ENCODE measurements around the gene JADE1.

JADE1 gene

GRCh38 chr4:128810871-128811570 lies 1.5 kb downstream of the JADE1 start:
- H3K14ac ChIP-seq (ENCODE audit: low read length), result no peak overlapping the region
- DNase-seq (ENCODE audit: low spot score), result peak; percentile 93
- H2BK12ac ChIP-seq (ENCODE audit: low read length), result no peak overlapping the region
- WGBS, 2 donors (ENCODE audit: extremely low coverage in 2 of 2, insufficient read length in 2 of 2, insufficient replicate concordance in 1 of 2), result no CpG with 5 or more reads among the region's 50 CpGs
- H3K27ac ChIP-seq (replicated peaks; ENCODE audit: low read length), result peak overlapping the region; percentile 99
- no peak overlapping the region for H2BK120ac ChIP-seq (ENCODE audit: low read depth, low read length)
- no peaks in the 10 kb centered on the region for H3K4me1 ChIP-seq (ENCODE audit: control insufficient read depth in 2 of 2, insufficient read depth in 1 of 2, low read depth in 1 of 2, low read length in 2 of 2)
- H3K79me1 ChIP-seq (ENCODE audit: low read depth, low read length), result peaks cover 3% of the 10 kb centered on the region
- H2AFZ ChIP-seq (ENCODE audit: low read length), result peak overlapping the region; percentile 96
- no peaks in the 10 kb centered on the region for H3K27me3 ChIP-seq (ENCODE audit: control insufficient read depth in 3 of 3, insufficient read depth in 3 of 3, low read depth in 1 of 3, low read length in 3 of 3)
- H2BK15ac ChIP-seq (ENCODE audit: low read length), result peak overlapping the region; percentile 67
- peak overlapping the region; percentile 84 for H2AK5ac ChIP-seq (ENCODE audit: low read depth, low read length)
- no peaks in the 10 kb centered on the region for H3K9me3 ChIP-seq (replicated peaks in 1 of 2; ENCODE audit: control insufficient read depth in 2 of 2, insufficient read depth in 1 of 2, low read depth in 1 of 2, low read length in 2 of 2)
- peak overlapping the region; percentile 90 for H3K9ac ChIP-seq (ENCODE audit: low read depth, low read length, poor library complexity)
- no peak overlapping the region for H3K4ac ChIP-seq (ENCODE audit: low read length)
- peak overlapping the region; percentile 97 for H3K18ac ChIP-seq (ENCODE audit: low read length)
- peak overlapping the region; percentile 99 for H2BK5ac ChIP-seq (ENCODE audit: low read length)
- H3K4me2 ChIP-seq (ENCODE audit: insufficient read depth, low read length, poor library complexity, severe bottlenecking), result peak overlapping the region; percentile 78
- peak overlapping the region; percentile 91 for H3K23ac ChIP-seq (ENCODE audit: low read depth, low read length, poor library complexity)
- no peak overlapping the region for H4K8ac ChIP-seq (ENCODE audit: low read depth, low read length)
- peak overlapping the region; percentile 93 to 95 for H3K4me3 ChIP-seq (ENCODE audit: low read length in 2 of 2)
- H3K36me3 ChIP-seq (replicated peaks in 1 of 2; ENCODE audit: control insufficient read depth in 2 of 2, insufficient read depth in 2 of 2, low read length in 2 of 2), result peaks cover 0 to 6% of the 10 kb centered on the region in 2 donors
- H4K91ac ChIP-seq (ENCODE audit: low read depth, low read length, poor library complexity), result no peak overlapping the region

GRCh38 chr4:128811571-128812441 lies 2.3 kb downstream of the JADE1 start:
- H2AFZ ChIP-seq (ENCODE audit: low read length), result peak overlapping the region; percentile 96
- peaks cover 3% of the 10 kb centered on the region for H3K79me1 ChIP-seq (ENCODE audit: low read depth, low read length)
- H3K23ac ChIP-seq (ENCODE audit: low read depth, low read length, poor library complexity), result peak overlapping the region; percentile 80
- H2BK5ac ChIP-seq (ENCODE audit: low read length), result peak overlapping the region; percentile 99
- H3K14ac ChIP-seq (ENCODE audit: low read length), result no peak overlapping the region
- no CpG with 5 or more reads among the region's 123 CpGs for WGBS, 2 donors (ENCODE audit: extremely low coverage in 2 of 2, insufficient read length in 2 of 2, insufficient replicate concordance in 1 of 2)
- no peaks in the 10 kb centered on the region for H3K27me3 ChIP-seq (ENCODE audit: control insufficient read depth in 3 of 3, insufficient read depth in 3 of 3, low read depth in 1 of 3, low read length in 3 of 3)
- no peak overlapping the region for H4K8ac ChIP-seq (ENCODE audit: low read depth, low read length)
- peak overlapping the region; percentile 93 to 95 for H3K4me3 ChIP-seq (ENCODE audit: low read length in 2 of 2)
- H3K18ac ChIP-seq (ENCODE audit: low read length), result peak overlapping the region; percentile 99
- peak overlapping the region; percentile 90 for H3K9ac ChIP-seq (ENCODE audit: low read depth, low read length, poor library complexity)
- no peaks in the 10 kb centered on the region for H3K4me1 ChIP-seq (ENCODE audit: control insufficient read depth in 2 of 2, insufficient read depth in 1 of 2, low read depth in 1 of 2, low read length in 2 of 2)
- no peaks in the 10 kb centered on the region for H3K9me3 ChIP-seq (replicated peaks in 1 of 2; ENCODE audit: control insufficient read depth in 2 of 2, insufficient read depth in 1 of 2, low read depth in 1 of 2, low read length in 2 of 2)
- no peak overlapping the region for H2BK12ac ChIP-seq (ENCODE audit: low read length)
- H2BK15ac ChIP-seq (ENCODE audit: low read length), result peak overlapping the region; percentile 67
- DNase-seq (ENCODE audit: low spot score), result peak; percentile 89
- H2BK120ac ChIP-seq (ENCODE audit: low read depth, low read length), result peak overlapping the region; percentile 94
- peak overlapping the region; percentile 84 for H2AK5ac ChIP-seq (ENCODE audit: low read depth, low read length)
- peak overlapping the region; percentile 99 for H3K27ac ChIP-seq (replicated peaks; ENCODE audit: low read length)
- H3K4me2 ChIP-seq (ENCODE audit: insufficient read depth, low read length, poor library complexity, severe bottlenecking), result peak overlapping the region; percentile 78
- H3K4ac ChIP-seq (ENCODE audit: low read length), result no peak overlapping the region
- peak overlapping the region; percentile 72 for H4K91ac ChIP-seq (ENCODE audit: low read depth, low read length, poor library complexity)
- peaks cover 0 to 13% of the 10 kb centered on the region in 2 donors for H3K36me3 ChIP-seq (replicated peaks in 1 of 2; ENCODE audit: control insufficient read depth in 2 of 2, insufficient read depth in 2 of 2, low read length in 2 of 2)

- Histone ChIP-seq H3K79me1 (ENCODE audit: low read depth, low read length) (peaks cover 3% of the 10 kb centered on the region), H3K4me1 (ENCODE audit: control insufficient read depth in 2 of 2, insufficient read depth in 1 of 2, low read depth in 1 of 2, low read length in 2 of 2) (no peaks in the 10 kb centered on the region), H2BK5ac (ENCODE audit: low read length) (peak overlapping the region; percentile 99), H2BK120ac (ENCODE audit: low read depth, low read length) (peak overlapping the region; percentile 94), H2BK12ac (ENCODE audit: low read length) (peak overlapping the region; percentile 58), H3K4me2 (ENCODE audit: insufficient read depth, low read length, poor library complexity, severe bottlenecking) (peak overlapping the region; percentile 73), H3K9ac (ENCODE audit: low read depth, low read length, poor library complexity) (peak overlapping the region; percentile 78), H2AFZ (ENCODE audit: low read length) (peak overlapping the region; percentile 96), H4K8ac (ENCODE audit: low read depth, low read length) (no peak overlapping the region), H3K27ac (replicated peaks; ENCODE audit: low read length) (peak overlapping the region; percentile 99), H3K4ac (ENCODE audit: low read length) (no peak overlapping the region), H3K9me3 (replicated peaks in 1 of 2; ENCODE audit: control insufficient read depth in 2 of 2, insufficient read depth in 1 of 2, low read depth in 1 of 2, low read length in 2 of 2) (peaks cover 0 to 3% of the 10 kb centered on the region in 2 donors), H3K4me3 (ENCODE audit: low read length in 2 of 2) (peak overlapping the region; percentile 91 to 93), H3K18ac (ENCODE audit: low read length) (peak overlapping the region; percentile 99), H3K36me3 (replicated peaks in 1 of 2; ENCODE audit: control insufficient read depth in 2 of 2, insufficient read depth in 2 of 2, low read length in 2 of 2) (peaks cover 0 to 22% of the 10 kb centered on the region in 2 donors), H2AK5ac (ENCODE audit: low read depth, low read length) (peak overlapping the region; percentile 83), H3K23ac (ENCODE audit: low read depth, low read length, poor library complexity) (peak overlapping the region; percentile 80), H3K27me3 (ENCODE audit: control insufficient read depth in 3 of 3, insufficient read depth in 3 of 3, low read depth in 1 of 3, low read length in 3 of 3) (no peaks in the 10 kb centered on the region), H2BK15ac (ENCODE audit: low read length) (no peak overlapping the region), H3K14ac (ENCODE audit: low read length) (peak overlapping the region; percentile 56), H4K91ac (ENCODE audit: low read depth, low read length, poor library complexity) (peak overlapping the region; percentile 72)
- DNase-seq (ENCODE audit: low spot score), result peak; percentile 82
- WGBS, 2 donors (ENCODE audit: extremely low coverage in 2 of 2, insufficient read length in 2 of 2, insufficient replicate concordance in 1 of 2), result no CpG with 5 or more reads among the region's 33 CpGs
These were observed 3.1 kb downstream of the JADE1 start for GRCh38 chr4:128812442-128813235.

All from neuronal stem cell (in vitro differentiated cells).